ENCODE results near the gene KREMEN1. TPM values are rescaled to one million over a fixed set of nuclear protein-coding genes. Genes with fewer than 3 reads are reported as not detected.

KREMEN1 gene
- total RNA-seq, 1 donor from 2014 or later, result 1.4 TPM

DNA sequence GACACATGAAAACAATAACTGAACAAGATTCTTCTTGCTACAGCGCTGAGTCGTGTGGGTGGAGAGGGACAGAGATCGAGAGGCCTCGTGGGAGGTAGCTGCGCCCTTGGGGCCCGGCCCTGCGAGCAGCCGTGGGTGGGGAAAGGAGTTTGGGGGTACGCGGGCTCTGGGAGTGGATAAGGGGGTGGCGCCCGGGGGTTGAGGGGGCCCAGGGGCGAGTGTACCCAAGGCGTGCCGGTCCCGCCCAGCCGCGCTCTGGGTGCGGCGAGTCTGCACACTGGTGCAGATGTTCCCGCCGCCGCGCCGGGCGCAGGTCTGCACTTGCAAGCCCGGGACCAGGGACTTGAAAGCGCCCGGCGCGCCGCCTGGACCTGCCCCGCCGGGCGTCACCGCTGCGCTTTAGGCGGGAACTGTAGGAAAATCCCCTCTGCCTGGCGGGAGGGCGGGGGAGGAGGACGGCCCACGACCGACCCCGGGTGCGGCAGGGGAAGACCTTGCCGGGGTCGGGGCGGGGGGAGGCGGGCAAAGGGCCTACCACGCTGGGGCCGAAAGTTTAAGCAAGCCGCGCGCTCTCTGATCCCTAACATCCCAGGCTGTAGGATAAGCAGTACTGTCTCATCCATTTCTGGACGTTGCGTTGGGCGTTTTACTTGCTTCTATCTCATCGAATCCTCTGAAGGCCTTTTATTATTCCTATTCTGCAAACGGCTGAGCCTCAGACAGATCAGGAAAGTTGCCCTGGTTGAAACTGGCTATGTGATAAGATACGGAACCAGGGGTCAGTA, 1.4 kb upstream of the KREMEN1 start:
- DNase-seq (ENCODE audit: low spot score), result peak; percentile 86
- peak overlapping the region; percentile 72 for H3K4me2 ChIP-seq
- peak overlapping the region; percentile 8 for H2AFZ ChIP-seq (replicated peaks)
- H3K27me3 ChIP-seq, result peaks cover 78% of the 10 kb centered on the region
- peaks cover 29% of the 10 kb centered on the region for H3F3A ChIP-seq (ENCODE audit: low read depth)
- no peaks in the 10 kb centered on the region for H3K79me2 ChIP-seq (ENCODE audit: low read depth)
- no peak overlapping the region for H3K9ac ChIP-seq
- peak; percentile 85 for TF ChIP-seq EZH2 (IDR thresholded peaks at IDR 0.05)
- TF ChIP-seq, protein P1, sequence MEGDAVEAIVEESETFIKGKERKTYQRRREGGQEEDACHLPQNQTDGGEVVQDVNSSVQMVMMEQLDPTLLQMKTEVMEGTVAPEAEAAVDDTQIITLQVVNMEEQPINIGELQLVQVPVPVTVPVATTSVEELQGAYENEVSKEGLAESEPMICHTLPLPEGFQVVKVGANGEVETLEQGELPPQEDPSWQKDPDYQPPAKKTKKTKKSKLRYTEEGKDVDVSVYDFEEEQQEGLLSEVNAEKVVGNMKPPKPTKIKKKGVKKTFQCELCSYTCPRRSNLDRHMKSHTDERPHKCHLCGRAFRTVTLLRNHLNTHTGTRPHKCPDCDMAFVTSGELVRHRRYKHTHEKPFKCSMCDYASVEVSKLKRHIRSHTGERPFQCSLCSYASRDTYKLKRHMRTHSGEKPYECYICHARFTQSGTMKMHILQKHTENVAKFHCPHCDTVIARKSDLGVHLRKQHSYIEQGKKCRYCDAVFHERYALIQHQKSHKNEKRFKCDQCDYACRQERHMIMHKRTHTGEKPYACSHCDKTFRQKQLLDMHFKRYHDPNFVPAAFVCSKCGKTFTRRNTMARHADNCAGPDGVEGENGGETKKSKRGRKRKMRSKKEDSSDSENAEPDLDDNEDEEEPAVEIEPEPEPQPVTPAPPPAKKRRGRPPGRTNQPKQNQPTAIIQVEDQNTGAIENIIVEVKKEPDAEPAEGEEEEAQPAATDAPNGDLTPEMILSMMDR (IDR thresholded peaks at IDR 0.05), result no peak
- peaks cover 47% of the 10 kb centered on the region for H3K4me1 Mint-ChIP-seq
- H3K36me3 Mint-ChIP-seq, result no peaks in the 10 kb centered on the region
- peaks cover 17% of the 10 kb centered on the region for H4K20me1 ChIP-seq (ENCODE audit: low read depth)
- peak overlapping the region; percentile 84 for H3K4me3 Mint-ChIP-seq
- no peaks in the 10 kb centered on the region for H3K36me3 ChIP-seq
- H3K4me3 ChIP-seq, result peak overlapping the region; percentile 42
- H3K27ac ChIP-seq, result no peak overlapping the region
- no peak overlapping the region for H3K27ac Mint-ChIP-seq
- no peaks in the 10 kb centered on the region for H3K4me1 ChIP-seq
- no peaks in the 10 kb centered on the region for H3K9me3 ChIP-seq (ENCODE audit: low read depth)
- H3K9me3 Mint-ChIP-seq, result no peaks in the 10 kb centered on the region
- H3K27me3 Mint-ChIP-seq (ENCODE audit: insufficient read depth, low read depth), result peaks cover 14% of the 10 kb centered on the region

DNA sequence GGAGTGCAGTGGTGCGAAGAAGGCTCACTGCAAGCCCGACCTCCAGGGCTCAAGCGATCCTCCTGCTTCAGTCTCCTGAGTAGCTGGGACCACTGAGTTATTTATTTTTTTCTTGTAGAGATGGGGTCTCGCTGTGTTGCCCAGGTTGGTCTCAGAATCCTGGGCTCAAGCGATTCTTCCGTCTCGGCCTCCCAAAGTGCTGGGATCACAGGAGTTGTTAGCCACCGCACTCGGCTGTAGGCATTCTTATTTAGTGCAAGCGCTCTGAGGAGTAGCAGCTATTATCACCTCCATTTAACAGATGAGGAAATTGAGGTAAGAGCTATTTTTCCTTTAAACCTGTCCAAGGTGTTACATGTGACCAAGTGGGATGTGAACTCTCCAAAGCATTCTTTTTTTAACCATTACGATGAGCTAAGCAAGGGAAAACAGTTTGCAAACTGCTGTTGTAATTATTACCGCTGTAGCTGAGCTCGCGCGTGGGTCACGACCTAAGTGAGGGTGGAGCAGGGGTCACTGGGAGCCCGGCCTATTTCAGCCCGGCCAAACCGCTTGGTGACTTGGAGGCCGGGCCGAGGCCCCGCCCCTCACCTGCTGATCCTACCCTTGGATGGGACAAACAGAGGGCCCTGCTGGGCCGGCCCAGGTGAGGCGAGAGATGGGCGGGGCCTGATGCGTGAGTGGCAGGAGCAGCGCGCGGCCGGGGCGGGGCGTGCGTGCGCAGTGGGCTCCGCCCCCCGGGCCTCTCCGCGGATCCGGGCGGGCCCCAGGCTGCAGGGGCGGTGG, 449 bp upstream of the KREMEN1 start:
- peak; percentile 92 for DNase-seq (ENCODE audit: low spot score)
- H3K9ac ChIP-seq, result no peak overlapping the region
- Mint-ChIP-seq H3K27ac (no peak overlapping the region), H3K36me3 (no peaks in the 10 kb centered on the region), H3K4me3 (peak overlapping the region; percentile 84), H3K27me3 (ENCODE audit: insufficient read depth, low read depth) (peaks cover 14% of the 10 kb centered on the region), H3K4me1 (peaks cover 47% of the 10 kb centered on the region), H3K9me3 (no peaks in the 10 kb centered on the region)
- H3K4me1 ChIP-seq, result no peaks in the 10 kb centered on the region
- no peak overlapping the region for H2AFZ ChIP-seq (replicated peaks)
- H3K79me2 ChIP-seq (ENCODE audit: low read depth), result no peaks in the 10 kb centered on the region
- H3K4me3 ChIP-seq, result peak overlapping the region; percentile 42
- H3K36me3 ChIP-seq, result no peaks in the 10 kb centered on the region
- H3F3A ChIP-seq (ENCODE audit: low read depth), result peaks cover 29% of the 10 kb centered on the region
- no peaks in the 10 kb centered on the region for H3K9me3 ChIP-seq (ENCODE audit: low read depth)
- no peak overlapping the region for H3K27ac ChIP-seq
- peaks cover 17% of the 10 kb centered on the region for H4K20me1 ChIP-seq (ENCODE audit: low read depth)
- H3K27me3 ChIP-seq, result peaks cover 78% of the 10 kb centered on the region
- H3K4me2 ChIP-seq, result peak overlapping the region; percentile 72
- TF ChIP-seq, protein P1 (IDR thresholded peaks at IDR 0.05), result no peak
- TF ChIP-seq EZH2phosphoT487 (IDR thresholded peaks at IDR 0.05), result no peak

DNA sequence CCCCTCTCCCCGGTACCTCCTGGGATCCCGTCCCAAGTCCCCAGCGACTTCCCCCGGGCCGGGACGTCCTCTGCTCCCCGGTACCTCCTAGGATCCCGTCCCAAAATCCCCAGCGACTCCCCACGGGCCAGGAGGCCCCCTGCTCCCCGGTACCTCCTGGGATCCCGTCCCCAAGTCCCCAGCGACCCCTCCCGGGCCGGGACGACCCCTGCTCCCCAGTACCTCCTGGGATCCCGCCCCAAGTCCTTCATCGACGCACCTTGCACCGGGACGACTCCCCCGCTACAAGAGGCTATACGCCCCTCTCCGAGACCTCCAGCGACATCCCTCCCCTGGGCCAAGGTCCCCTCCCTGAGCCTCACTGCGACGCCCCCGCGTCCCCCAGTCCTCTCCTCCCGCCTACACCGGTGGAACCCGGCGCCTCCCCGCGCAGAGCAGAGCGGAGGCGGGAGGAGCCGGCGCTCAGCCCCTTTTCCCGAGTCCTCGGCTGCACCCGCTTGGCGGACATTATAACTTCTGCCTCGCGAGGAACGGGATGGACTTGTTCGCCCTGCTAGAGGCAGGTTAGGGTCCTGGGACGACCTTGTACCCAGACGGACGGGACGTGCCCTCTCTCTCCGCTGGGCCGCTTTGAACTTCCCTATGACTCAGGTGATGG, 912 bp downstream of the KREMEN1 start:
- Histone ChIP-seq H3K4me2 (peak overlapping the region; percentile 91), H3K4me3 (peak overlapping the region; percentile 46), H3K9me3 (ENCODE audit: low read depth) (no peaks in the 10 kb centered on the region), H3K36me3 (no peaks in the 10 kb centered on the region), H4K20me1 (ENCODE audit: low read depth) (peaks cover 17% of the 10 kb centered on the region), H3K79me2 (ENCODE audit: low read depth) (no peaks in the 10 kb centered on the region), H3K27ac (no peak overlapping the region), H2AFZ (replicated peaks) (peak overlapping the region; percentile 64), H3K4me1 (no peaks in the 10 kb centered on the region), H3K27me3 (peaks cover 76% of the 10 kb centered on the region), H3K9ac (no peak overlapping the region), H3F3A (ENCODE audit: low read depth) (peaks cover 29% of the 10 kb centered on the region)
- Mint-ChIP-seq H3K27ac (no peak overlapping the region), H3K27me3 (ENCODE audit: insufficient read depth, low read depth) (peaks cover 14% of the 10 kb centered on the region), H3K4me3 (peak overlapping the region; percentile 88), H3K36me3 (no peaks in the 10 kb centered on the region), H3K9me3 (no peaks in the 10 kb centered on the region), H3K4me1 (peaks cover 50% of the 10 kb centered on the region)
- DNase-seq (ENCODE audit: low spot score), result peak; percentile 83
- TF ChIP-seq EZH2 (IDR thresholded peaks at IDR 0.05), result peak; percentile 86
- TF ChIP-seq, protein P1 (IDR thresholded peaks at IDR 0.05), result no peak
- TF ChIP-seq EZH2phosphoT487 (IDR thresholded peaks at IDR 0.05), result peak; percentile 81

Data from neural progenitor cell (in vitro differentiated cells).